ENCODE data around the gene ILF2.

GRCh38 chr1:153629343-153629665, 41.5 kb downstream of the ILF2 start:
- no peak for TF ChIP-seq CTCF (IDR thresholded peaks at IDR 0.05)
- TF ChIP-seq ZFX (IDR thresholded peaks at IDR 0.05; ENCODE audit: borderline replicate concordance), result no peak
